NT2/D1 (cell line): ENCODE results near the gene PNPLA4.

ENCODE experiments used
- DNase-seq: peaks from one replicate; pipeline ENCODE4 v3.0.0-alpha.2; 2011; ENCODE audit warnings: low read depth, low spot score
- H3K27me3 ChIP-seq: 2 replicates; pipeline ENCODE4 v1.6.0; 2011; ENCODE audit warnings: mild to moderate bottlenecking; ENCODE audit not compliant: insufficient read length, insufficient read depth
- H3K36me3 ChIP-seq: 2 replicates; pipeline ENCODE4 v1.6.1; 2011; ENCODE audit warnings: mild to moderate bottlenecking, low read length, mixed read lengths; ENCODE audit not compliant: insufficient read depth, insufficient read length
- H3K4me1 ChIP-seq: 2 replicates; pipeline ENCODE4 v1.5.1; 2011; ENCODE audit not compliant: insufficient read depth, insufficient read length
- H3K4me3 ChIP-seq: 2 replicates; pipeline ENCODE4 v1.5.1; 2011; ENCODE audit warnings: low read depth; ENCODE audit not compliant: insufficient read length
- H3K9ac ChIP-seq: 2 replicates; pipeline ENCODE4 v1.6.0; 2011; ENCODE audit warnings: low read depth; ENCODE audit not compliant: insufficient read length
- H3K9me3 ChIP-seq: 2 replicates; pipeline ENCODE4 v1.5.1; 2011; ENCODE audit warnings: mild to moderate bottlenecking, low read length; ENCODE audit not compliant: insufficient read depth
- SUZ12 ChIP-seq: IDR thresholded peaks from 2 replicates; pipeline ENCODE4 v1.6.1; 2011; ENCODE audit not compliant: insufficient read length, insufficient read depth; ENCODE audit errors: extremely low read depth
- YY1 ChIP-seq: IDR thresholded peaks from 2 replicates; pipeline ENCODE4 v1.6.1; 2011; ENCODE audit not compliant: insufficient read length, insufficient read depth
- ZNF274 ChIP-seq: IDR thresholded peaks from 2 replicates; pipeline ENCODE4 v1.6.1; 2011; ENCODE audit warnings: mild to moderate bottlenecking, low read depth, low read length

The PNPLA4 gene

GRCh38 chrX:7872042-7872441 lies 55.2 kb downstream of the PNPLA4 start:
- Histone ChIP-seq H3K4me3 (no peak overlapping the region), H3K9ac (no peak overlapping the region), H3K9me3 (no peaks in the 10 kb centered on the region), H3K4me1 (no peaks in the 10 kb centered on the region), H3K36me3 (no peaks in the 10 kb centered on the region), H3K27me3 (no peaks in the 10 kb centered on the region)
- DNase-seq: no peak
- TF ChIP-seq ZNF274 (no peak), SUZ12 (no peak), YY1 (no peak)

DNA sequence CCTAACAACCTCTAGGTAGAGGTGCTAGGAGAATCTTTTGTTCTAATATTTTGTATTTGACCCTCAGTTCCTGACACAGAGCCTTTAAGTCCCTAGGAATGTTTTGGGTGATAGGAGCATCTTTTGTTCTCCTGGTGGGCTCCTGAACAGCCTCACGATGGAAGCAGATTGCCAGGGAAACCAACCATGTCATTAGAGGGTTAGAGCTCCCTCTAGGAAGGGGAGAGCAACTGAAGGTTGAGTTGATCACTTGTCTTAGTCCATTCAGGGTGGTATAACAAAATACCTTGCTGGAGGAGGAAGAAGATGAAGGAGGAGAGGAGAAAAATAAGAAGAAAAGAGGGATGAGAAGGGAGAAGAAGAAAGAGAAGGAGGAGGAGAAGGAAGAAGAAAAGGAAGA lies 75.0 kb downstream of the PNPLA4 start:
- TF ChIP-seq SUZ12 (no peak), ZNF274 (no peak), YY1 (no peak)
- peak; percentile 5 for DNase-seq

More for the DNA sequence above, 75.0 kb downstream of the PNPLA4 start:
- H3K9me3 ChIP-seq: no peaks in the 10 kb centered on the region
- no peaks in the 10 kb centered on the region for H3K4me1 ChIP-seq
- no peak overlapping the region for H3K4me3 ChIP-seq
- no peaks in the 10 kb centered on the region for H3K27me3 ChIP-seq
- no peak overlapping the region for H3K9ac ChIP-seq
- H3K36me3 ChIP-seq: no peaks in the 10 kb centered on the region
